ENCODE data around the gene TLDC2. TPM values are rescaled to one million over a fixed set of nuclear protein-coding genes. Genes with fewer than 3 reads are reported as not detected.

TLDC2 gene
- total and polyA plus RNA-seq, 8 donors, result 0.13 to 15.1 (median 1.0) TPM; not detected in 2

- H3K9me3 ChIP-seq, result no peaks in the 10 kb centered on the region
- no peak overlapping the region for H3K4me3 ChIP-seq
- intact Hi-C loops (cut with DNase I; ENCODE audit: low total_unique reads), result no loop called here
- DNase-seq, result no peak
- H3K27me3 ChIP-seq, result no peaks in the 10 kb centered on the region
- H3K4me1 ChIP-seq, result peaks cover 42 to 90% (median 74%) of the 10 kb centered on the region in 4 donors
- TF ChIP-seq POLR2A (IDR thresholded peaks at IDR 0.05) (no peak), POLR2AphosphoS5 (IDR thresholded peaks at IDR 0.05) (peak in 1 of 3 donors; percentile 10)
- 63 to 87% (median 70%) methylated on average over 6 to 12 of the region's 12 CpGs for WGBS, 5 donors
- H3K36me3 ChIP-seq, result no peaks in the 10 kb centered on the region
- peak overlapping the region; percentile 70 to 92 (median 85) for H3K27ac ChIP-seq
Observed at GRCh38 chr20:36852187-36852586, 23.8 kb upstream of the TLDC2 start.

GRCh38 chr20:36854348-36855240, 21.3 kb upstream of the TLDC2 start:
- Histone ChIP-seq H3K9me3 (no peaks in the 10 kb centered on the region), H3K4me3 (no peak overlapping the region), H3K36me3 (no peaks in the 10 kb centered on the region), H3K27me3 (no peaks in the 10 kb centered on the region), H3K27ac (peak overlapping the region in 4 of 5 donors; percentile 67 to 92 (median 86)), H3K4me1 (peaks cover 55 to 91% (median 71%) of the 10 kb centered on the region in 4 donors)
- peak in 1 of 2 donors; percentile 60 for DNase-seq
- WGBS, 5 donors, result 60 to 73% (median 66%) methylated on average over 21 of the region's 21 CpGs
- TF ChIP-seq POLR2A (IDR thresholded peaks at IDR 0.05), result no peak
- TF ChIP-seq EP300 (IDR thresholded peaks at IDR 0.05), result no peak
- TF ChIP-seq POLR2AphosphoS5 (IDR thresholded peaks at IDR 0.05), result no peak
- no peak for TF ChIP-seq CTCF (IDR thresholded peaks at IDR 0.05)
- intact Hi-C loops (cut with DNase I; ENCODE audit: low total_unique reads), result no loop called here

- intact Hi-C loops (cut with DNase I; ENCODE audit: low total_unique reads), result no loop called here
- peak overlapping the region in 4 of 5 donors; percentile 67 to 92 (median 86) for H3K27ac ChIP-seq
- 58 to 76% (median 69%) methylated on average over 4 to 7 of the region's 7 CpGs for WGBS, 5 donors
Observed at GRCh38 chr20:36855241-36855657, 20.7 kb upstream of the TLDC2 start.

GRCh38 chr20:36856195-36856594, 19.7 kb upstream of the TLDC2 start:
- intact Hi-C loops (cut with DNase I; ENCODE audit: low total_unique reads), result no loop called here
- TF ChIP-seq POLR2A (IDR thresholded peaks at IDR 0.05), result no peak
- no peak for TF ChIP-seq POLR2AphosphoS5 (IDR thresholded peaks at IDR 0.05)
- TF ChIP-seq CTCF (IDR thresholded peaks at IDR 0.05), result no peak
- TF ChIP-seq EP300 (IDR thresholded peaks at IDR 0.05), result no peak

More at GRCh38 chr20:36855241-36855657, 20.7 kb upstream of the TLDC2 start:
- Histone ChIP-seq H3K27me3 (no peaks in the 10 kb centered on the region), H3K4me3 (no peak overlapping the region), H3K9me3 (no peaks in the 10 kb centered on the region), H3K4me1 (peaks cover 61 to 91% (median 74%) of the 10 kb centered on the region in 4 donors), H3K36me3 (no peaks in the 10 kb centered on the region)
- TF ChIP-seq POLR2AphosphoS5 (IDR thresholded peaks at IDR 0.05) (no peak), EP300 (IDR thresholded peaks at IDR 0.05) (no peak), CTCF (IDR thresholded peaks at IDR 0.05) (no peak), POLR2A (IDR thresholded peaks at IDR 0.05) (no peak)
- peak in 1 of 2 donors; percentile 12 for DNase-seq

More at GRCh38 chr20:36856195-36856594, 19.7 kb upstream of the TLDC2 start:
- Histone ChIP-seq H3K4me3 (no peak overlapping the region), H3K4me1 (peaks cover 71 to 97% (median 82%) of the 10 kb centered on the region in 4 donors), H3K27me3 (no peaks in the 10 kb centered on the region), H3K9me3 (no peaks in the 10 kb centered on the region), H3K36me3 (no peaks in the 10 kb centered on the region), H3K27ac (peak overlapping the region; percentile 37 to 92 (median 67))
- WGBS, 5 donors, result 25 to 35% (median 30%) methylated on average over 3 of the region's 3 CpGs
- DNase-seq, result peak in 1 of 2 donors; percentile 41

Measured in stomach (tissue), 9 donors.